Astrocyte (in vitro differentiated cells and primary cell): Measurements from ENCODE around the gene ANKIB1. TPM values are rescaled to one million over a fixed set of nuclear protein-coding genes. Genes with fewer than 3 reads are reported as not detected.

ENCODE experiments used
- DNase-seq: peaks from one replicate; pipeline ENCODE4 v3.0.0-alpha.2; 2010; ENCODE audit warnings: low read depth
- FAIRE-seq: peaks from 2 replicates; lab custom pipeline; 2011; peaks lifted over from hg19 to GRCh38; lab: Jason Lieb, UNC
- H2AFZ ChIP-seq: 2 replicates; pipeline ENCODE4 v1.6.0; 2012; ENCODE audit warnings: low read depth, low read length, inconsistent platforms
- H3K27ac ChIP-seq: 2 replicates; pipeline ENCODE4 v1.5.1; 2011; ENCODE audit warnings: low read depth, low read length, inconsistent platforms
- H3K27me3 ChIP-seq: 2 replicates; pipeline ENCODE4 v1.6.0; 2011; ENCODE audit warnings: low read length, inconsistent platforms; ENCODE audit not compliant: insufficient read depth
- H3K36me3 ChIP-seq: 2 replicates; pipeline ENCODE4 v1.5.1; 2011; ENCODE audit warnings: low read length, inconsistent platforms; ENCODE audit not compliant: insufficient read depth
- H3K4me1 ChIP-seq: 2 replicates; pipeline ENCODE4 v1.5.1; 2011; ENCODE audit warnings: low read length, inconsistent platforms; ENCODE audit not compliant: insufficient read depth
- H3K4me2 ChIP-seq: 2 replicates; pipeline ENCODE4 v1.6.0; 2012; ENCODE audit warnings: low read length, inconsistent platforms
- H3K4me3 ChIP-seq: 2 replicates; pipeline ENCODE4 v1.5.1; 2011; ENCODE audit warnings: low read depth, mild to moderate bottlenecking, low read length, inconsistent platforms; ENCODE audit not compliant: insufficient read depth
- H3K79me2 ChIP-seq: 2 replicates; pipeline ENCODE4 v1.6.0; 2012; ENCODE audit warnings: mild to moderate bottlenecking, low read length, inconsistent platforms; ENCODE audit not compliant: insufficient read depth
- H3K9ac ChIP-seq: 2 replicates; pipeline ENCODE4 v1.6.0; 2012; ENCODE audit warnings: mild to moderate bottlenecking, low read length, inconsistent platforms
- H3K9me3 ChIP-seq: 2 replicates; pipeline ENCODE4 v1.5.1; 2012; ENCODE audit warnings: low read depth, mild to moderate bottlenecking, low read length, inconsistent platforms; ENCODE audit not compliant: insufficient read depth
- H4K20me1 ChIP-seq: 2 replicates; pipeline ENCODE4 v1.6.0; 2012; ENCODE audit warnings: low read length, inconsistent platforms; ENCODE audit not compliant: insufficient read depth
- H3K27ac Mint-ChIP-seq: one replicate; pipeline ENCODE4 v1.8.0; 2021; ENCODE audit warnings: mild to moderate bottlenecking, mixed read lengths; ENCODE audit not compliant: unreplicated experiment
- H3K27me3 Mint-ChIP-seq: one replicate; pipeline ENCODE4 v1.8.0; 2021; ENCODE audit warnings: low read depth, mixed read lengths; ENCODE audit not compliant: unreplicated experiment
- H3K36me3 Mint-ChIP-seq: one replicate; pipeline ENCODE4 v1.8.0; 2021; ENCODE audit warnings: low read depth, mixed read lengths; ENCODE audit not compliant: unreplicated experiment
- H3K4me1 Mint-ChIP-seq: one replicate; pipeline ENCODE4 v1.8.0; 2021; ENCODE audit warnings: low read depth, mixed read lengths; ENCODE audit not compliant: unreplicated experiment
- H3K4me3 Mint-ChIP-seq: one replicate; pipeline ENCODE4 v1.8.0; 2021; ENCODE audit warnings: mild to moderate bottlenecking, moderate library complexity, mixed read lengths; ENCODE audit not compliant: unreplicated experiment
- H3K9me3 Mint-ChIP-seq: one replicate; pipeline ENCODE4 v1.8.0; 2021; ENCODE audit warnings: mild to moderate bottlenecking, mixed read lengths; ENCODE audit not compliant: unreplicated experiment
- CTCF ChIP-seq: IDR thresholded peaks from 2 replicates; pipeline ENCODE4 v1.5.1; 2011; ENCODE audit warnings: low read depth, mild to moderate bottlenecking, inconsistent platforms, low read length, moderate library complexity; ENCODE audit not compliant: insufficient read depth
- EZH2 ChIP-seq: IDR thresholded peaks from 2 replicates; pipeline ENCODE4 v1.6.1; 2012; ENCODE audit warnings: mild to moderate bottlenecking, low read length, inconsistent platforms; ENCODE audit not compliant: insufficient read depth
- total RNA-seq: library from RNA; stranded (reverse); gene quantifications from 2 replicates; pipeline ENCODE4 v1.2.1, GENCODE V29; 2021

The ANKIB1 gene
- total RNA-seq, 1 donor from 2014 or later = 83.3 TPM

GRCh38 chr7:92230547-92230946 lies 15.2 kb upstream of the ANKIB1 start:
- FAIRE-seq (peak; percentile 29), DNase-seq (no peak)
- Histone ChIP-seq H3K27me3 (no peaks in the 10 kb centered on the region), H3K9me3 (no peaks in the 10 kb centered on the region), H3K79me2 (no peaks in the 10 kb centered on the region), H3K9ac (no peak overlapping the region), H4K20me1 (no peaks in the 10 kb centered on the region), H3K4me3 (no peak overlapping the region), H3K4me1 (no peaks in the 10 kb centered on the region), H3K36me3 (peaks cover 20% of the 10 kb centered on the region), H3K27ac (no peak overlapping the region), H2AFZ (no peak overlapping the region), H3K4me2 (no peak overlapping the region)
- H3K36me3 Mint-ChIP-seq = peaks cover 24% of the 10 kb centered on the region
- H3K4me1 Mint-ChIP-seq = no peaks in the 10 kb centered on the region
- H3K4me3 Mint-ChIP-seq = no peak overlapping the region
- H3K9me3 Mint-ChIP-seq = peaks cover 3% of the 10 kb centered on the region
- TF ChIP-seq EZH2 (no peak), CTCF (no peak)
- no peaks in the 10 kb centered on the region for H3K27me3 Mint-ChIP-seq
- H3K27ac Mint-ChIP-seq = no peak overlapping the region

DNA sequence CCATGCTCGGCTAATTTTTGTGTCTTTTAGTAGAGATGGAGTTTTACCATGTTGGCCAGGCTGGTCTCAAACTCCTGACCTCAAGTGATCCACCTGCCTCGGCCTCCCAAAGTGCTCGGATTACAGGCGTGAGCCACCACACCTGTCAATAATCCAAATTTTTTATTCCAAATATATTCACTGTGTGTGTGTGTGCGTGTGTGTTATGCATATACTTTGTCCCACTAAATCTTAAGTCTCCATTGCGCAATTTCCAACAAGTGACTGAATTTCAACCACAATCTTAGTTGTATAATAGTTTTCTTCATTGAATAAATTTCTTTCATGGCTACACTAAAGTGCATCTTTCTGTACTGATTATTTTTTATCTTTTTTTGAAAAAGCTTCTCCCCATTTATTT lies 2.8 kb upstream of the ANKIB1 start:
- Mint-ChIP-seq H3K4me1 (peaks cover 17% of the 10 kb centered on the region), H3K36me3 (peaks cover 7% of the 10 kb centered on the region), H3K4me3 (no peak overlapping the region), H3K27me3 (no peaks in the 10 kb centered on the region), H3K9me3 (no peaks in the 10 kb centered on the region), H3K27ac (no peak overlapping the region)
- Histone ChIP-seq H2AFZ (no peak overlapping the region), H4K20me1 (peaks cover 12% of the 10 kb centered on the region), H3K9ac (no peak overlapping the region), H3K4me3 (no peak overlapping the region), H3K27ac (no peak overlapping the region), H3K27me3 (no peaks in the 10 kb centered on the region), H3K4me2 (no peak overlapping the region), H3K4me1 (peaks cover 15% of the 10 kb centered on the region), H3K9me3 (no peaks in the 10 kb centered on the region), H3K36me3 (peaks cover 20% of the 10 kb centered on the region), H3K79me2 (peaks cover 59% of the 10 kb centered on the region)
- TF ChIP-seq CTCF (no peak), EZH2 (no peak)
- FAIRE-seq (no peak), DNase-seq (no peak)

DNA sequence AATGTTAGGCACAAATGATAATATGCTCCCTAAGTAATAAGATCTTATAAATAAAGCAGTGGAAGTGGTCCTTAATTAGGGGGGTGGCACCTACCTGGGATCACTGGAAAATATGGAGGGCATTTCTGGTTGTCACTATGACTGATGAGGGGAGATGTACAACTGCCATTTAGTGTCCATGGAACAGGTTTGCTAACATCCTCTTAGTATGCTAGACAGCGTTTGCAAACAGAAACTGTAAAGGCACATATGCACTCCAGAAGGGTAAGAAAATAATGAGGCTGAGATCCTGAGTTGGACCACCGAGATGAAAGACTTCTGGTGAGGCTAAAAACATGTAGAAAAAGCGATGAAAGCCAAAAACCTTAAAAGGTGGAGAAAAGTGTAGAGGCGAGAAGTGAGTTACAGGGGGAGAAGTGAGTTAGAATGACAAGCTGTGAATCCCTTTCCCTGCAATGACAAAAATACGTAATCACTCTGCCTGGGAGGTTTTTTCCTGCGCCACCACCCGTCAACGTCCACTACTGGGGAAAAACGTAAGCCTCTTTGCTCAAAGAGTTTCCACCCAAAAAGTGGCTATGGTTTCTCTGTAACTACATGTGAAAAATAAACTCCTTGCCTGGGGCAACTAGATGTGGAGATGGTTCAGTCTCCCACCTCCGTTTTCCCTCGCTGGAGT lies 827 bp upstream of the ANKIB1 start:
- Mint-ChIP-seq H3K9me3 (no peaks in the 10 kb centered on the region), H3K27ac (peak overlapping the region; percentile 98), H3K4me3 (peak overlapping the region; percentile 100), H3K4me1 (peaks cover 23% of the 10 kb centered on the region), H3K27me3 (no peaks in the 10 kb centered on the region), H3K36me3 (peaks cover 3% of the 10 kb centered on the region)
- Histone ChIP-seq H3K9me3 (no peaks in the 10 kb centered on the region), H3K79me2 (peaks cover 78% of the 10 kb centered on the region), H3K4me1 (peaks cover 17% of the 10 kb centered on the region), H3K4me3 (peak overlapping the region; percentile 98), H3K4me2 (peak overlapping the region; percentile 95), H3K36me3 (peaks cover 12% of the 10 kb centered on the region), H3K9ac (peak overlapping the region; percentile 95), H3K27me3 (no peaks in the 10 kb centered on the region), H3K27ac (peak overlapping the region; percentile 94), H4K20me1 (peaks cover 23% of the 10 kb centered on the region), H2AFZ (peak overlapping the region; percentile 97)
- TF ChIP-seq CTCF = no peak
- DNase-seq (peak; percentile 19), FAIRE-seq (no peak)
